Amniotic stem cell (primary cell): ENCODE results near the gene ADNP.
"Not testable (repeated sequence)": the region's sequence is repeated elsewhere in the genome, so short reads cannot be mapped to it uniquely, and the experiment has no call there.

Source experiments
- DNase-seq: peaks from one replicate; lab custom pipeline; 2025; lab: John Stamatoyannopoulos, UW

The ADNP gene

GRCh38 chr20:50931306-50932015, at the start of gene ADNP:
TSS of gene ADNP (minus strand) at chr20:50931437. CDS start at chr20:50903996, 27,441 bp downstream.
- DNase-seq: peak; percentile 85

- DNase-seq: peak; percentile 99
Measured at GRCh38 chr20:50980071-50980681, 48.9 kb upstream of the ADNP start.

- DNase-seq: not testable (repeated sequence)
Measured at GRCh38 chr20:50978533-50978932, 47.3 kb upstream of the ADNP start.

- DNase-seq: no peak
Measured at GRCh38 chr20:50977066-50978021, 46.1 kb upstream of the ADNP start.

- DNase-seq: no peak
Measured at GRCh38 chr20:50975701-50976330, 44.6 kb upstream of the ADNP start.

GRCh38 chr20:50969912-50970311, 38.7 kb upstream of the ADNP start:
- no peak for DNase-seq

- DNase-seq: no peak
Measured at GRCh38 chr20:50969435-50969834, 38.2 kb upstream of the ADNP start.

- DNase-seq: no peak
Measured at GRCh38 chr20:50968289-50968688, 37.1 kb upstream of the ADNP start.

GRCh38 chr20:50967586-50967985, 36.3 kb upstream of the ADNP start:
- DNase-seq: no peak

GRCh38 chr20:50959543-50960126, 28.4 kb upstream of the ADNP start:
- DNase-seq: no peak

GRCh38 chr20:50958615-50959542, 27.6 kb upstream of the ADNP start, which contains the start of gene MOCS3:
TSS of gene MOCS3 (plus strand) at chr20:50958818. CDS start at chr20:50958843, 25 bp downstream.
- DNase-seq: peak; percentile 91

- DNase-seq: peak; percentile 91
Measured at GRCh38 chr20:50957798-50958614, 26.8 kb upstream of the ADNP start, which contains the start of gene DPM1. TSS of gene DPM1 (minus strand) at chr20:50958532. CDS start at chr20:50958523, 9 bp downstream.

- DNase-seq: no peak
Measured at GRCh38 chr20:50957276-50957675, 26.0 kb upstream of the ADNP start.

GRCh38 chr20:50953821-50954220, 22.6 kb upstream of the ADNP start:
- DNase-seq: no peak

GRCh38 chr20:50953196-50953595, 22.0 kb upstream of the ADNP start:
- no peak for DNase-seq

GRCh38 chr20:50948132-50948785, 17.0 kb upstream of the ADNP start:
- no peak for DNase-seq

- no peak for DNase-seq
Measured at GRCh38 chr20:50943069-50943468, 11.8 kb upstream of the ADNP start.

GRCh38 chr20:50933589-50933988, 2.4 kb upstream of the ADNP start:
- DNase-seq: no peak
